Metanephros (tissue), 1 donor: ENCODE data around the gene TMSB15A. TPM values are rescaled to one million over a fixed set of nuclear protein-coding genes. Genes with fewer than 3 reads are reported as not detected.

ENCODE experiments used
- total RNA-seq: library from RNA; depleted of rRNA; stranded (reverse); fragments of >200 nt; gene quantifications from one replicate; pipeline ENCODE4 v1.2.3, GENCODE V29; 2014

Gene TMSB15A
- 13.9 TPM for total RNA-seq

GRCh38 chrX:102515975-102516941 lies at the start of gene TMSB15A:
TSS of gene TMSB15A (minus strand) at chrX:102516739.

GRCh38 chrX:102471762-102472220 lies 44.7 kb downstream of the TMSB15A start, which contains the start of gene TCP11X2:
TSS of gene TCP11X2 (minus strand) at chrX:102471812.

Other genes with a start within 250 kb of the TMSB15A start
- 0.12 TPM for gene NXF2B, start 76.7 kb downstream of the TMSB15A start, total RNA-seq
- 1.4 TPM for gene TCP11X2, start 44.9 kb downstream of the TMSB15A start, total RNA-seq
- gene ARMCX5, start 82.8 kb upstream of the TMSB15A start, total RNA-seq, result 20.6 TPM
- 15.5 TPM for gene GPRASP1, start 134.7 kb upstream of the TMSB15A start, total RNA-seq
- 38.1 TPM for gene GPRASP2, start 195.7 kb upstream of the TMSB15A start, total RNA-seq
- 13.8 TPM for gene GPRASP3, start 204.0 kb upstream of the TMSB15A start, total RNA-seq